Right lobe of liver (tissue), 6 donors: ENCODE measurements around the gene RPL7L1. TPM values are rescaled to one million over a fixed set of nuclear protein-coding genes. Genes with fewer than 3 reads are reported as not detected.

Experiments used
- ATAC-seq, 4 donors: fragments of 200-7000 bp; cut with Tn5 transposase; one replicate each; pipeline ENCODE4 v1.9.1; 2020; ENCODE audit warnings: mild to moderate bottlenecking in 4 of 4, moderate library complexity in 4 of 4
- DNase-seq, 3 donors: peaks; one replicate each; pipeline ENCODE4 v3.0.0-alpha.2; 2020
- H3K27ac ChIP-seq, 3 donors: fragments of 200-600 bp; one replicate each; pipeline ENCODE4 v1.8.0; 2022
- H3K27me3 ChIP-seq, 2 donors: fragments of 200-600 bp; one replicate each; pipeline ENCODE4 v1.8.0; 2022
- H3K36me3 ChIP-seq, 4 donors: fragments of 200-600 bp; sonication (generic) in 1 of 4; one replicate each; pipeline versions ENCODE4 v1.5.1 to v1.8.0; 2017 to 2022; ENCODE audit warnings: control low read depth in 1 of 4
- H3K4me1 ChIP-seq, 4 donors: fragments of 200-600 bp; sonication (generic) in 1 of 4; one replicate each; pipeline versions ENCODE4 v1.5.1 to v1.8.0; 2017 to 2022; ENCODE audit warnings: control low read depth in 1 of 4
- H3K4me3 ChIP-seq, 3 donors: fragments of 200-600 bp; one replicate each; pipeline ENCODE4 v1.8.0; 2022
- H3K9me3 ChIP-seq, 4 donors: fragments of 200-600 bp; sonication (generic) in 1 of 4; one replicate each; pipeline versions ENCODE4 v1.5.1 to v1.8.0; 2017 to 2022; ENCODE audit warnings: control low read depth in 1 of 4
- CTCF ChIP-seq, 4 donors: fragments of 200-600 bp in 3 of 4; fragments of 450-650 bp in 1 of 4; IDR thresholded peaks; one replicate each; pipeline versions ENCODE4 v1.5.1 to v1.8.0; 2016 to 2022; ENCODE audit warnings: antibody characterized with exemption in 4 of 4, mild to moderate bottlenecking in 2 of 4
- POLR2A ChIP-seq: fragments of 450-650 bp; IDR thresholded peaks from one replicate; pipeline ENCODE4 v1.6.1; 2017; ENCODE audit warnings: antibody characterized with exemption, mild to moderate bottlenecking
- WGBS: methylation state at CpG from one replicate; pipeline ENCODE4 v1.1.6; 2018; ENCODE audit warnings: low coverage, low lambda C conversion rate; ENCODE audit not compliant: insufficient coverage; ENCODE audit errors: missing lambda C conversion rate; 5-methylcytosine and 5-hydroxymethylcytosine counted together
- intact Hi-C, 2 donors: fragments of 100-400 bp; cut with DNase I; formaldehyde crosslinking; loops; one replicate each; pipeline versions ENCODE4 v1.11.2 to v1.14.1; 2022
- total RNA-seq, 6 experiments: library from RNA; depleted of rRNA in 2 of 6; stranded (reverse); fragments of >200 nt in 2 of 6; fragmentation: NEBNext Ultra II Directional in 3 of 6; extraction: Animal tissue kit (Norgen Biotek cat#: 25700) in 3 of 6; gene quantifications; one replicate each; pipeline versions ENCODE4 v1.1.0 to v1.2.4, GENCODE V29; 2016 to 2023
- donor health status: DM: no; HTN: yes; CAD: no.
- donor health status: DM: no; HTN: no; CAD: no.
- donor health status: DM: no; HTN: no; CAD: no.
- donor health status: DM: no; HTN: yes; CAD: no.
- donor health status: DM: no; HTN: yes; CAD: no.

The RPL7L1 gene
- total RNA-seq, 6 experiments from 2014 or later, result 36.6 to 114 (median 44.2) TPM

- no peak for ATAC-seq
- H3K36me3 ChIP-seq, result peaks cover 0 to 24% (median 0%) of the 10 kb centered on the region in 4 donors
- H3K4me3 ChIP-seq, result peak overlapping the region in 1 of 3 donors; percentile 7
- intact Hi-C loops, result no loop called here
- H3K9me3 ChIP-seq, result no peaks in the 10 kb centered on the region
- WGBS, result 48% methylated on average over 3 of the region's 3 CpGs
- TF ChIP-seq CTCF (IDR thresholded peaks at IDR 0.05) (no peak), POLR2A (no peak)
- no peak for DNase-seq
- H3K4me1 ChIP-seq, result peaks cover 0 to 62% (median 23%) of the 10 kb centered on the region in 4 donors
- no peak overlapping the region for H3K27ac ChIP-seq
- no peaks in the 10 kb centered on the region for H3K27me3 ChIP-seq
Measured at GRCh38 chr6:42933205-42933604, 53.8 kb downstream of the RPL7L1 start.

- H3K9me3 ChIP-seq, result no peaks in the 10 kb centered on the region
- peaks cover 0 to 24% (median 0%) of the 10 kb centered on the region in 4 donors for H3K36me3 ChIP-seq
- H3K4me3 ChIP-seq, result no peak overlapping the region
- H3K27me3 ChIP-seq, result no peaks in the 10 kb centered on the region
- 69% methylated on average over 3 of the region's 7 CpGs for WGBS
- peaks cover 0 to 77% (median 31%) of the 10 kb centered on the region in 4 donors for H3K4me1 ChIP-seq
- DNase-seq, result no peak
- peak overlapping the region in 1 of 3 donors; percentile 89 for H3K27ac ChIP-seq
- TF ChIP-seq POLR2A (no peak), CTCF (IDR thresholded peaks at IDR 0.05) (no peak)
- ATAC-seq, result no peak
- intact Hi-C loops, result no loop called here
Measured at GRCh38 chr6:42935322-42935721, 55.9 kb downstream of the RPL7L1 start.

- intact Hi-C loops, result no loop called here
- ATAC-seq (peak in 1 of 4 donors; percentile 10), DNase-seq (peak in 1 of 3 donors; percentile 63)
- Histone ChIP-seq H3K4me3 (no peak overlapping the region), H3K9me3 (no peaks in the 10 kb centered on the region), H3K27me3 (no peaks in the 10 kb centered on the region), H3K36me3 (peaks cover 0 to 24% (median 0%) of the 10 kb centered on the region in 4 donors), H3K27ac (peak overlapping the region in 2 of 3 donors; percentile 89), H3K4me1 (peaks cover 0 to 77% (median 33%) of the 10 kb centered on the region in 4 donors)
- no peak for TF ChIP-seq POLR2A
- no peak for TF ChIP-seq CTCF (IDR thresholded peaks at IDR 0.05)
- WGBS, result 40% methylated on average over 7 of the region's 11 CpGs
Measured at GRCh38 chr6:42936398-42936797, 57.0 kb downstream of the RPL7L1 start.

GRCh38 chr6:42937548-42938427, 58.4 kb downstream of the RPL7L1 start:
- TF ChIP-seq POLR2A, result no peak
- TF ChIP-seq CTCF (IDR thresholded peaks at IDR 0.05), result no peak
- peak in 2 of 3 donors; percentile 80 to 83 for DNase-seq
- ATAC-seq, result peak; percentile 19 to 59 (median 42)
- Histone ChIP-seq H3K36me3 (peaks cover 0 to 24% (median 0%) of the 10 kb centered on the region in 4 donors), H3K27me3 (no peaks in the 10 kb centered on the region), H3K9me3 (no peaks in the 10 kb centered on the region), H3K4me3 (peak overlapping the region in 2 of 3 donors; percentile 38 to 49), H3K4me1 (peaks cover 0 to 77% (median 31%) of the 10 kb centered on the region in 4 donors), H3K27ac (peak overlapping the region in 2 of 3 donors; percentile 89)
- WGBS, result 67% methylated on average over 7 of the region's 13 CpGs
- intact Hi-C loops, result no loop called here
